Measurements from ENCODE around the gene TOR2A. TPM values are rescaled to one million over a fixed set of nuclear protein-coding genes. Genes with fewer than 3 reads are reported as not detected.
A peak's percentile ranks its signal among the peaks of the same experiment; 100 is the strongest.

The TOR2A gene
- total and polyA plus RNA-seq, 4 donors = 5.1 to 14.6 (median 11.8) TPM

DNA sequence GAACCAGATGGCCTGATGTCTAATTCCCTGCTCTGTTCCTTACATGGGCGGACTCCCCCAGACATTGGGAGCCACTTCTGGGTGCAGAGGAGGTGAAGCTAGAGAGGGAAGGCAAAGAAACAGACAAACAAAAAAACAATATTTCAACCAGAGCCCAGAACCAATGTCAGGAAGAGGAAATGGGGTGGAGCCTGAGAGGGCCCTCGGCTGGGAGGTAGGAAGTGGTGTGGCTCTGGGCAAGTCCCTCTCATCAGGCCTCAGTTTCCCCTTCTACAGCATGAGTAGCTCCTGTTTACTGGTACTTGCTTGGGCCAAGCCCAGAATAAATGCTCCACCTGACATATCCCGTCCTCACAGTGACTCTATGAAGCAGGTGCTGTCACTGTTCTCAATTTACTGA lies 32.3 kb upstream of the TOR2A start:
- Histone ChIP-seq H3K27me3 (ENCODE audit: control insufficient read depth in 4 of 4, insufficient read depth in 4 of 4, low read length in 3 of 4) (no peaks in the 10 kb centered on the region), H3K4me1 (ENCODE audit: control insufficient read depth in 4 of 4, insufficient read depth in 4 of 4, low read length in 3 of 4) (peaks cover 0 to 15% (median 10%) of the 10 kb centered on the region in 4 donors), H3K4me3 (ENCODE audit: low read depth in 1 of 3, low read length in 3 of 3) (no peak overlapping the region), H3K36me3 (ENCODE audit: control insufficient read depth in 4 of 4, insufficient read depth in 3 of 4, low read depth in 1 of 4, low read length in 3 of 4) (no peaks in the 10 kb centered on the region), H3K27ac (ENCODE audit: low read depth in 1 of 2, low read length in 2 of 2) (peak overlapping the region; percentile 34 to 59), H3K9me3 (ENCODE audit: control insufficient read depth in 4 of 4, low read length in 3 of 4) (no peaks in the 10 kb centered on the region), H3K9ac (ENCODE audit: low read depth in 1 of 2, low read length in 2 of 2) (no peak overlapping the region)
- 72% methylated on average over 3 of the region's 3 CpGs for WGBS
- TF ChIP-seq RAD21 (IDR thresholded peaks at IDR 0.05) = no peak
- no peak for TF ChIP-seq HNF4G (IDR thresholded peaks at IDR 0.05)
- TF ChIP-seq, protein P1, sequence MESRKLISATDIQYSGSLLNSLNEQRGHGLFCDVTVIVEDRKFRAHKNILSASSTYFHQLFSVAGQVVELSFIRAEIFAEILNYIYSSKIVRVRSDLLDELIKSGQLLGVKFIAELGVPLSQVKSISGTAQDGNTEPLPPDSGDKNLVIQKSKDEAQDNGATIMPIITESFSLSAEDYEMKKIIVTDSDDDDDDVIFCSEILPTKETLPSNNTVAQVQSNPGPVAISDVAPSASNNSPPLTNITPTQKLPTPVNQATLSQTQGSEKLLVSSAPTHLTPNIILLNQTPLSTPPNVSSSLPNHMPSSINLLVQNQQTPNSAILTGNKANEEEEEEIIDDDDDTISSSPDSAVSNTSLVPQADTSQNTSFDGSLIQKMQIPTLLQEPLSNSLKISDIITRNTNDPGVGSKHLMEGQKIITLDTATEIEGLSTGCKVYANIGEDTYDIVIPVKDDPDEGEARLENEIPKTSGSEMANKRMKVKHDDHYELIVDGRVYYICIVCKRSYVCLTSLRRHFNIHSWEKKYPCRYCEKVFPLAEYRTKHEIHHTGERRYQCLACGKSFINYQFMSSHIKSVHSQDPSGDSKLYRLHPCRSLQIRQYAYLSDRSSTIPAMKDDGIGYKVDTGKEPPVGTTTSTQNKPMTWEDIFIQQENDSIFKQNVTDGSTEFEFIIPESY (IDR thresholded peaks at IDR 0.05) = no peak
- no peak for TF ChIP-seq NR2F2 (IDR thresholded peaks at IDR 0.05)
- no peak for TF ChIP-seq SP1 (IDR thresholded peaks at IDR 0.05)
- TF ChIP-seq FOXA2 (IDR thresholded peaks at IDR 0.05) = no peak
- no peak for TF ChIP-seq GABPA (IDR thresholded peaks at IDR 0.05 in 1 of 2, conservative IDR thresholded peaks at IDR 0.05 in 1 of 2)
- no peak for DNase-seq (ENCODE audit: low spot score)

DNA sequence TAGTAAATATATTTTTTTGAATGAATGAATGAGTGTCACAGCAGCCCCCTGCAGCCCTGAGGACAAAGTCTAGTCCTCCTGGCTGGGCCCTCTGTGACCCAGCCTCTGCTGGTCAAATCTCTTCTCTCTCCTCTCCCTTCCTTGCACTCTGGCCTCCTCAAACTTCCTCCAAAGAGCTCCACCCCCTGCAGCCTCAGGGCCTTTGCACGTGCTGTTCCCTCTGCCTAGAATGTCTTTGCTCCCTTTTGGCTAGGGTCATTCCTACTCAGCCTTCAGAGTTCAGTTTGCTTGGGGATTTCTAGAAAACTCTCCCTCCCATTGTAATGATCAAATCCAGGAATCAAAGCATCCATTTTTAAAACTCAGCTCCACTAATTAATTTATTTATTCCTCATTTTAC lies 30.3 kb upstream of the TOR2A start:
- 82% methylated on average over 1 of the region's 1 CpG for WGBS
- Histone ChIP-seq H3K36me3 (ENCODE audit: control insufficient read depth in 4 of 4, insufficient read depth in 3 of 4, low read depth in 1 of 4, low read length in 3 of 4) (no peaks in the 10 kb centered on the region), H3K4me1 (ENCODE audit: control insufficient read depth in 4 of 4, insufficient read depth in 4 of 4, low read length in 3 of 4) (peaks cover 0 to 7% (median 3%) of the 10 kb centered on the region in 4 donors)

More for the DNA sequence above, 30.3 kb upstream of the TOR2A start:
- no peak overlapping the region for H3K27ac ChIP-seq (ENCODE audit: low read depth in 1 of 2, low read length in 2 of 2)
- H3K27me3 ChIP-seq (ENCODE audit: control insufficient read depth in 4 of 4, insufficient read depth in 4 of 4, low read length in 3 of 4) = no peaks in the 10 kb centered on the region
- H3K9ac ChIP-seq (ENCODE audit: low read depth in 1 of 2, low read length in 2 of 2) = no peak overlapping the region
- H3K4me3 ChIP-seq (ENCODE audit: low read depth in 1 of 3, low read length in 3 of 3) = no peak overlapping the region
- DNase-seq (ENCODE audit: low spot score) = no peak
- no peaks in the 10 kb centered on the region for H3K9me3 ChIP-seq (ENCODE audit: control insufficient read depth in 4 of 4, low read length in 3 of 4)
- TF ChIP-seq, protein P2, sequence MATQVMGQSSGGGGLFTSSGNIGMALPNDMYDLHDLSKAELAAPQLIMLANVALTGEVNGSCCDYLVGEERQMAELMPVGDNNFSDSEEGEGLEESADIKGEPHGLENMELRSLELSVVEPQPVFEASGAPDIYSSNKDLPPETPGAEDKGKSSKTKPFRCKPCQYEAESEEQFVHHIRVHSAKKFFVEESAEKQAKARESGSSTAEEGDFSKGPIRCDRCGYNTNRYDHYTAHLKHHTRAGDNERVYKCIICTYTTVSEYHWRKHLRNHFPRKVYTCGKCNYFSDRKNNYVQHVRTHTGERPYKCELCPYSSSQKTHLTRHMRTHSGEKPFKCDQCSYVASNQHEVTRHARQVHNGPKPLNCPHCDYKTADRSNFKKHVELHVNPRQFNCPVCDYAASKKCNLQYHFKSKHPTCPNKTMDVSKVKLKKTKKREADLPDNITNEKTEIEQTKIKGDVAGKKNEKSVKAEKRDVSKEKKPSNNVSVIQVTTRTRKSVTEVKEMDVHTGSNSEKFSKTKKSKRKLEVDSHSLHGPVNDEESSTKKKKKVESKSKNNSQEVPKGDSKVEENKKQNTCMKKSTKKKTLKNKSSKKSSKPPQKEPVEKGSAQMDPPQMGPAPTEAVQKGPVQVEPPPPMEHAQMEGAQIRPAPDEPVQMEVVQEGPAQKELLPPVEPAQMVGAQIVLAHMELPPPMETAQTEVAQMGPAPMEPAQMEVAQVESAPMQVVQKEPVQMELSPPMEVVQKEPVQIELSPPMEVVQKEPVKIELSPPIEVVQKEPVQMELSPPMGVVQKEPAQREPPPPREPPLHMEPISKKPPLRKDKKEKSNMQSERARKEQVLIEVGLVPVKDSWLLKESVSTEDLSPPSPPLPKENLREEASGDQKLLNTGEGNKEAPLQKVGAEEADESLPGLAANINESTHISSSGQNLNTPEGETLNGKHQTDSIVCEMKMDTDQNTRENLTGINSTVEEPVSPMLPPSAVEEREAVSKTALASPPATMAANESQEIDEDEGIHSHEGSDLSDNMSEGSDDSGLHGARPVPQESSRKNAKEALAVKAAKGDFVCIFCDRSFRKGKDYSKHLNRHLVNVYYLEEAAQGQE (IDR thresholded peaks at IDR 0.05) = no peak
- no peak for TF ChIP-seq SP1 (IDR thresholded peaks at IDR 0.05)
- TF ChIP-seq EGR1 (IDR thresholded peaks at IDR 0.05; ENCODE audit: low read depth in 2 of 2) = no peak
- TF ChIP-seq, protein P3, sequence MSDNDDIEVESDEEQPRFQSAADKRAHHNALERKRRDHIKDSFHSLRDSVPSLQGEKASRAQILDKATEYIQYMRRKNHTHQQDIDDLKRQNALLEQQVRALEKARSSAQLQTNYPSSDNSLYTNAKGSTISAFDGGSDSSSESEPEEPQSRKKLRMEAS (IDR thresholded peaks at IDR 0.05) = no peak
- no peak for TF ChIP-seq GABPA (IDR thresholded peaks at IDR 0.05 in 1 of 2, conservative IDR thresholded peaks at IDR 0.05 in 1 of 2)
- no peak for TF ChIP-seq TAF1 (conservative IDR thresholded peaks at IDR 0.05)
- TF ChIP-seq, protein P1 (IDR thresholded peaks at IDR 0.05) = no peak
- TF ChIP-seq, protein P4, sequence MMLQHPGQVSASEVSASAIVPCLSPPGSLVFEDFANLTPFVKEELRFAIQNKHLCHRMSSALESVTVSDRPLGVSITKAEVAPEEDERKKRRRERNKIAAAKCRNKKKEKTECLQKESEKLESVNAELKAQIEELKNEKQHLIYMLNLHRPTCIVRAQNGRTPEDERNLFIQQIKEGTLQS (IDR thresholded peaks at IDR 0.05) = no peak
- TF ChIP-seq, protein P5, sequence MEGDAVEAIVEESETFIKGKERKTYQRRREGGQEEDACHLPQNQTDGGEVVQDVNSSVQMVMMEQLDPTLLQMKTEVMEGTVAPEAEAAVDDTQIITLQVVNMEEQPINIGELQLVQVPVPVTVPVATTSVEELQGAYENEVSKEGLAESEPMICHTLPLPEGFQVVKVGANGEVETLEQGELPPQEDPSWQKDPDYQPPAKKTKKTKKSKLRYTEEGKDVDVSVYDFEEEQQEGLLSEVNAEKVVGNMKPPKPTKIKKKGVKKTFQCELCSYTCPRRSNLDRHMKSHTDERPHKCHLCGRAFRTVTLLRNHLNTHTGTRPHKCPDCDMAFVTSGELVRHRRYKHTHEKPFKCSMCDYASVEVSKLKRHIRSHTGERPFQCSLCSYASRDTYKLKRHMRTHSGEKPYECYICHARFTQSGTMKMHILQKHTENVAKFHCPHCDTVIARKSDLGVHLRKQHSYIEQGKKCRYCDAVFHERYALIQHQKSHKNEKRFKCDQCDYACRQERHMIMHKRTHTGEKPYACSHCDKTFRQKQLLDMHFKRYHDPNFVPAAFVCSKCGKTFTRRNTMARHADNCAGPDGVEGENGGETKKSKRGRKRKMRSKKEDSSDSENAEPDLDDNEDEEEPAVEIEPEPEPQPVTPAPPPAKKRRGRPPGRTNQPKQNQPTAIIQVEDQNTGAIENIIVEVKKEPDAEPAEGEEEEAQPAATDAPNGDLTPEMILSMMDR (IDR thresholded peaks at IDR 0.05; ENCODE audit: low read depth, low read length, missing input control) = no peak
- TF ChIP-seq RXRA (IDR thresholded peaks at IDR 0.05) = no peak
- no peak for TF ChIP-seq HNF4A (conservative IDR thresholded peaks at IDR 0.05)
- no peak for TF ChIP-seq JUND (IDR thresholded peaks at IDR 0.05)
- no peak for TF ChIP-seq RAD21 (IDR thresholded peaks at IDR 0.05)
- no peak for TF ChIP-seq HNF4G (IDR thresholded peaks at IDR 0.05)
- TF ChIP-seq FOXA1 (IDR thresholded peaks at IDR 0.05) = no peak
- no peak for TF ChIP-seq NR2F2 (IDR thresholded peaks at IDR 0.05)
- TF ChIP-seq YY1 (IDR thresholded peaks at IDR 0.05) = no peak

All from liver (tissue), 9 donors.